SJCRH30 (cell line): ENCODE measurements around the gene BTAF1. TPM values are rescaled to one million over a fixed set of nuclear protein-coding genes. Genes with fewer than 3 reads are reported as not detected.

Experiments
- DNase-seq, 2 experiments: peaks; one replicate each; pipeline ENCODE4 v3.0.0-alpha.2; 2015 to 2020
- H3K27ac ChIP-seq: fragments of 250-450 bp; sonication (Bioruptor Pico); 2 replicates; pipeline ENCODE4 v1.5.1; 2020; ENCODE audit warnings: mild to moderate bottlenecking, moderate library complexity
- H3K27me3 ChIP-seq: fragments of 250-450 bp; sonication (Bioruptor Pico); 2 replicates; pipeline ENCODE4 v1.5.1; 2020; ENCODE audit warnings: mild to moderate bottlenecking, moderate library complexity
- H3K36me3 ChIP-seq: fragments of 250-450 bp; sonication (Bioruptor Pico); 2 replicates; pipeline ENCODE4 v1.5.1; 2020; ENCODE audit warnings: mild to moderate bottlenecking, moderate library complexity
- H3K4me1 ChIP-seq: fragments of 250-450 bp; sonication (Bioruptor Pico); 2 replicates; pipeline ENCODE4 v1.5.1; 2020; ENCODE audit warnings: mild to moderate bottlenecking, moderate library complexity
- H3K4me3 ChIP-seq: fragments of 250-450 bp; sonication (Bioruptor Pico); 2 replicates; pipeline ENCODE4 v1.5.1; 2020; ENCODE audit warnings: mild to moderate bottlenecking, moderate library complexity
- H3K9me3 ChIP-seq: fragments of 250-450 bp; sonication (Bioruptor Pico); replicated peaks from 2 replicates; pipeline ENCODE4 v1.5.1; 2020; ENCODE audit warnings: mild to moderate bottlenecking, moderate library complexity
- total RNA-seq: library from RNA; depleted of rRNA; stranded (reverse); fragments of >200 nt; shearing (Covaris generic); gene quantifications from 2 replicates; pipeline ENCODE4 v1.2.3, GENCODE V29; 2014

The BTAF1 gene
- total RNA-seq, 1 experiment from 2014 or later, result 26.3 TPM

GRCh38 chr10:91931526-91932190 is 8.1 kb downstream of the BTAF1 start:
- no peak overlapping the region for H3K27ac ChIP-seq
- H3K4me3 ChIP-seq, result no peak overlapping the region
- no peaks in the 10 kb centered on the region for H3K27me3 ChIP-seq
- peaks cover 12% of the 10 kb centered on the region; the same call in 1 of the 2 replicates for H3K36me3 ChIP-seq
- no peaks in the 10 kb centered on the region for H3K4me1 ChIP-seq
- DNase-seq, result no peak
- no peaks in the 10 kb centered on the region for H3K9me3 ChIP-seq

DNA sequence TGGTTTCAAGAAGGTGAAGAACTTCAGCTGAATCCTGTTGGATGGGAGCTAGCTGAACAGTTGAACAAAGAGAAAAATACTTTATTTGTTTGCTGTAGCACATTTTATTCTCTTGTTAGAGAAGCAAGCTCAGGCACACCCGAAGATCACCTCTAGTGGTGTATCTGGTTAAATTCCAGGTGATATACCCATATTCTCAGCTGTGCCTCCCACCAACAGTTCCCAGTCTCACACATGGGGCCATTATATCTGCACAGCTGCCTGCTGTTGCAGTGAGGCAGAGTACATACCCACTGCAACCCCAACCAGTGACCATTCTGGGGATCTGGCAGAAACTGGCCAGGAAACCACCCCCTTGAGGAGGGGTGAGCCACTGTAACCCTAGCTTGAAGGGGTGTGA is 9.2 kb downstream of the BTAF1 start:
- no peak overlapping the region for H3K4me3 ChIP-seq
- no peaks in the 10 kb centered on the region for H3K9me3 ChIP-seq
- no peak overlapping the region for H3K27ac ChIP-seq
- H3K36me3 ChIP-seq, result peaks cover 12% of the 10 kb centered on the region; the same call in 1 of the 2 replicates
- no peaks in the 10 kb centered on the region for H3K27me3 ChIP-seq
- DNase-seq, result no peak
- H3K4me1 ChIP-seq, result no peaks in the 10 kb centered on the region

GRCh38 chr10:91935886-91936285 is 12.3 kb downstream of the BTAF1 start:
- Histone ChIP-seq H3K36me3 (peaks cover 14% of the 10 kb centered on the region; the same call in 1 of the 2 replicates), H3K27me3 (no peaks in the 10 kb centered on the region), H3K9me3 (no peaks in the 10 kb centered on the region), H3K27ac (no peak overlapping the region), H3K4me3 (no peak overlapping the region), H3K4me1 (no peaks in the 10 kb centered on the region)
- no peak for DNase-seq

GRCh38 chr10:91939653-91940052 is 16.1 kb downstream of the BTAF1 start:
- no peak for DNase-seq
- no peaks in the 10 kb centered on the region for H3K4me1 ChIP-seq
- H3K27me3 ChIP-seq, result no peaks in the 10 kb centered on the region
- H3K27ac ChIP-seq, result no peak overlapping the region
- H3K36me3 ChIP-seq, result peaks cover 11% of the 10 kb centered on the region; the same call in 1 of the 2 replicates
- no peak overlapping the region for H3K4me3 ChIP-seq
- H3K9me3 ChIP-seq, result no peaks in the 10 kb centered on the region

- H3K36me3 ChIP-seq, result peaks cover 5% of the 10 kb centered on the region; the same call in 1 of the 2 replicates
- H3K9me3 ChIP-seq, result no peaks in the 10 kb centered on the region
- DNase-seq, result no peak
- H3K4me1 ChIP-seq, result no peaks in the 10 kb centered on the region
- H3K4me3 ChIP-seq, result no peak overlapping the region
- H3K27ac ChIP-seq, result no peak overlapping the region
- no peaks in the 10 kb centered on the region for H3K27me3 ChIP-seq
Observed at GRCh38 chr10:91941426-91941825, 17.9 kb downstream of the BTAF1 start.

GRCh38 chr10:91944880-91945630 is 21.5 kb downstream of the BTAF1 start:
- no peak for DNase-seq
- H3K27me3 ChIP-seq, result no peaks in the 10 kb centered on the region
- H3K9me3 ChIP-seq, result no peaks in the 10 kb centered on the region
- no peak overlapping the region for H3K4me3 ChIP-seq
- H3K36me3 ChIP-seq, result peaks cover 4% of the 10 kb centered on the region; the same call in 1 of the 2 replicates
- no peak overlapping the region for H3K27ac ChIP-seq
- H3K4me1 ChIP-seq, result no peaks in the 10 kb centered on the region

GRCh38 chr10:91953600-91954160 is 30.1 kb downstream of the BTAF1 start:
- H3K4me1 ChIP-seq, result no peaks in the 10 kb centered on the region
- H3K27me3 ChIP-seq, result no peaks in the 10 kb centered on the region
- no peak for DNase-seq
- no peaks in the 10 kb centered on the region for H3K9me3 ChIP-seq
- H3K27ac ChIP-seq, result no peak overlapping the region
- no peaks in the 10 kb centered on the region for H3K36me3 ChIP-seq
- no peak overlapping the region for H3K4me3 ChIP-seq

DNA sequence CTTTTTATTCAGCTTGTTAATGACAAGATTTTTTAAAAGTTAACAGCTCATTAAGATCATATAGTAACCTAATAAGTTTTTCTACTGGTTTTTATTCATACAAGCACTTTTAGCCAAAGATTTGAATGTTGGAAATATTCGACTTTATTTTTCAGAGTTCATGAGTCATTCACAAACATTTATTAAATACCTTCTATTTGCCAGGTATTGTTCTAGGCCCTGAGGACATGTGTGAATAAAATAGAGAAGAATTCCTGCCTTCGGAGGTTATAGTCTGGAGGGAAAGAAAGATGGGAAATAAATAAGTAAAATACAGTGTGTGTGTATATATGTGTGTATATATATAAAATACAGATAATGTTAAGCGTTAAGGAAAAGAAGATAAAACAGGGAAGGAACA is 31.5 kb downstream of the BTAF1 start:
- no peaks in the 10 kb centered on the region for H3K9me3 ChIP-seq
- DNase-seq, result no peak
- peaks cover 2% of the 10 kb centered on the region for H3K36me3 ChIP-seq
- H3K4me1 ChIP-seq, result no peaks in the 10 kb centered on the region
- H3K4me3 ChIP-seq, result no peak overlapping the region
- no peaks in the 10 kb centered on the region for H3K27me3 ChIP-seq
- no peak overlapping the region for H3K27ac ChIP-seq

DNA sequence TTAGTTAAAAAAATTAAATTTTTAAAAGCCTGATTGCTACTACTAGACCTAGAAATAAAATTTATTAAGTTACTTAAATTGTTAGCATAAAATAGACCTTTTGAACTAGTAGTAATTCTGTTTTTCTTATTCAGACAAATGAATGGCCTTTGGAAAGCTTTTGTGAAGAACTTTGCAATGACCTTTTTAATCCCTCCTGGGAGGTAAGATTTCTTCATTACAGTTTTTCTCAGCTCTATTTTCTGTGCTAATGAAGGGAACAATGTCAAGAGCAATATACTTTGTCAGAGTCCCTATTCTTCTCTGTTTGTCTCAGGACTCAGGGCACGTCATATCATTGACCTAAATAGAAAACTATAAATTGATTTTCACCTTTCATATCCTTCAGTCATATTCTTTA is 33.5 kb downstream of the BTAF1 start:
- Histone ChIP-seq H3K4me3 (no peak overlapping the region), H3K9me3 (no peaks in the 10 kb centered on the region), H3K4me1 (no peaks in the 10 kb centered on the region), H3K27ac (no peak overlapping the region), H3K36me3 (peaks cover 3% of the 10 kb centered on the region), H3K27me3 (no peaks in the 10 kb centered on the region)
- no peak for DNase-seq

DNA sequence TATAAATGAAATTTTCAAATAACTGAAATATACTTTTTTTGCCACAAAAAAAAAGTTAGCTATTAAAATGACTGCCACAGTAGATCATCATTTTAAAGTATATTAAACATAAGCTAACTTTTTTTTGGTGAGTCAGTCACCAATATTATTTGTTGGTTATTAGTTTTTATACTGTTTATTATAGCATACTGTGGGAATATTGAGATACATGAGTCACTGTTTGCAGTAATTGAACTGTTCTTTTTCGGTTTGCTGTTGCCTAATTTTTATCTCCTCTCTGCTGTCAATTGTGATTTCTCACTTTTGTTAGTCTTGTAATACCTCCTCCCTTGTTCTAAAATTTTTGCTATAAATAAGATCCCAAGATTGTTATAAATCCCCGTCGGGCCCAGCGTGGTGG is 45.7 kb downstream of the BTAF1 start:
- no peak for DNase-seq
- H3K9me3 ChIP-seq, result no peaks in the 10 kb centered on the region
- H3K27me3 ChIP-seq, result no peaks in the 10 kb centered on the region
- no peaks in the 10 kb centered on the region for H3K36me3 ChIP-seq
- H3K27ac ChIP-seq, result no peak overlapping the region
- no peaks in the 10 kb centered on the region for H3K4me1 ChIP-seq
- H3K4me3 ChIP-seq, result no peak overlapping the region

DNA sequence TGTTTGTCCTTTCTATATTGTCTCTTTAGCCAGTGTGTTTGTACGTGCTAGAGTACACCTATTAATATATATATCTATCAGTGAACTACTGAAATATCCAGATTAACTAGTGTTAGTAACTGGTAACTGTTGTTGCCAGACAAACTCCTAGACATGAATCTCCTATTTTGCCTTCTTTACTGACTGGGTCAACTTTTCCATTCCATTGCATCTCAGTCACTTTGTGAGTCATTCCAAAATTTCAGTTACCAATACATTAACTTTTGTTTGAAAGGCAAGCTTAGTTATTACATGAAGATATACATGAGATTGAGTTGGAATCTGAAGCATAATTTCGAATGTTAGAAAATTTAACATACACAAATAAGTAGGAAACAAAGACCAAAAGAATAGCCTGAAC is 51.4 kb downstream of the BTAF1 start:
- Histone ChIP-seq H3K27me3 (no peaks in the 10 kb centered on the region), H3K36me3 (no peaks in the 10 kb centered on the region), H3K9me3 (no peaks in the 10 kb centered on the region), H3K4me1 (no peaks in the 10 kb centered on the region), H3K4me3 (no peak overlapping the region), H3K27ac (no peak overlapping the region)
- no peak for DNase-seq

GRCh38 chr10:91975438-91975837 is 51.9 kb downstream of the BTAF1 start:
- H3K27me3 ChIP-seq, result no peaks in the 10 kb centered on the region
- no peak overlapping the region for H3K4me3 ChIP-seq
- no peak for DNase-seq
- H3K27ac ChIP-seq, result no peak overlapping the region
- no peaks in the 10 kb centered on the region for H3K4me1 ChIP-seq
- H3K36me3 ChIP-seq, result no peaks in the 10 kb centered on the region
- no peaks in the 10 kb centered on the region for H3K9me3 ChIP-seq

DNA sequence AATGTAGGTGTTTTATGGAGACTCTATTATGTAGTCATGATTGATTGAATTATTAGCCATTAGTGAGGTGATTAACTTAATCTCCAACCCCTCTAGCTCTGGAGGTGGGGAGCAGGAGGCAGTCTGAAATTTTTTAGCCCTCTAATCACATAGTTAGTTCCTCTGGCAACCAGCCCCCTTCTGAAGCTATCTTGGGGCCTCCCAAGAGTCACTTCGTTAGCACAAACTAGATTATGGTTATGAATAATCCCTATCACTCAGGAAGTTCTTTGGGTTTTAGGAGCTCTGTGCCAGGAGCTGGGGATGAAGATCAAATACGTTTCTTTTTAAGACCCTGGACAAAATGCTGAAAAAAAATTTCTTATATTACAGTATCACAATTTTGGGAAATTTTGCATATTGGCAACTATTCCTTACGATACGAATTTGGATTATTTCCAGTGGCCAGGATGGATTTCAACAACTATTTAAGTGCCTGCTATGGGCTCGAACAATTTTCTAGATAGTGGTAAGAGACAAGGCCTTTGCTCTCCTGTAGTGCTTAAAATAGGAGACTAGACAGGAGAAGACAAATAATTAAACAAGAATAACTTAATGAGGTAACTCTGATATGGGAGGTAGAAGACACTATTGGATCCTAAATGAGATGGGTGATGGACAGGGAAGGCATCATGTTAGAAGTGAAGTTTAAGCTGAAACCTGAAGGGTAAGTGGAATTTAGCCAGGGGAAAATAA is 52.9 kb downstream of the BTAF1 start:
- no peak overlapping the region for H3K27ac ChIP-seq
- H3K9me3 ChIP-seq, result no peaks in the 10 kb centered on the region
- no peak for DNase-seq
- H3K27me3 ChIP-seq, result no peaks in the 10 kb centered on the region
- H3K4me3 ChIP-seq, result no peak overlapping the region
- no peaks in the 10 kb centered on the region for H3K4me1 ChIP-seq
- no peaks in the 10 kb centered on the region for H3K36me3 ChIP-seq

- Histone ChIP-seq H3K36me3 (peaks cover 2% of the 10 kb centered on the region; the same call in 1 of the 2 replicates), H3K27me3 (no peaks in the 10 kb centered on the region), H3K4me3 (no peak overlapping the region), H3K9me3 (no peaks in the 10 kb centered on the region), H3K27ac (no peak overlapping the region), H3K4me1 (no peaks in the 10 kb centered on the region)
- no peak for DNase-seq
Observed at GRCh38 chr10:91977491-91977890, 53.9 kb downstream of the BTAF1 start.

DNA sequence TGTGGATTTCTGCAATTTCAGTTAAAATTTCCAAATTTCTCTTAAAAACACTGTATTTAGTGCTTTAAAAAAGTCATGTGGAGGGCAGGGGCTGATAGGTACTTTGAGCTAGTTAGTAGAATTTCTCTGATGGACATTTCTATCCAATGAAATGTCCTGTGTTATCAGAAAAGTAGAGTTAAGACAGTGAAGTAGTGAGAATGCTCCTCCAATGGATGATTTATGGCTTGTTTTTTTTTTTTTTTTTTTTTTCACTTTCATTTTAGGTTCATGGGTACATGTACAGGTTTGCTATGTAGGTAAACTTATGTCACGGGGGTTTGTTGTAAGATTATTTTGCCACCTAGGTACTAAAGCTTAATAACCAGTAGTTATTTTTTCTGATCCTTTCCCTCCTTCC is 55.0 kb downstream of the BTAF1 start:
- Histone ChIP-seq H3K4me3 (no peak overlapping the region), H3K27ac (no peak overlapping the region), H3K4me1 (no peaks in the 10 kb centered on the region), H3K9me3 (no peaks in the 10 kb centered on the region), H3K36me3 (peaks cover 2% of the 10 kb centered on the region; the same call in 1 of the 2 replicates), H3K27me3 (no peaks in the 10 kb centered on the region)
- DNase-seq, result no peak
